HG03196 (cell line): Measurements from ENCODE around the gene TAS1R2.

Experiments
- ATAC-seq: cut with Tn5 transposase; IDR thresholded peaks from one replicate; pipeline ENCODE4 v1.9.1; 2021; ENCODE audit not compliant: unreplicated experiment

Gene TAS1R2

GRCh38 chr1:18803151-18803791 is 56.2 kb downstream of the TAS1R2 start:
- no peak for ATAC-seq

GRCh38 chr1:18802231-18802630 is 57.2 kb downstream of the TAS1R2 start:
- ATAC-seq, result no peak

- no peak for ATAC-seq
Observed at GRCh38 chr1:18800258-18800657, 59.2 kb downstream of the TAS1R2 start.

- ATAC-seq, result no peak
Observed at GRCh38 chr1:18799454-18799853, 60.0 kb downstream of the TAS1R2 start.

- ATAC-seq, result no peak
Observed at GRCh38 chr1:18798946-18799345, 60.5 kb downstream of the TAS1R2 start.

GRCh38 chr1:18798533-18798932 is 60.9 kb downstream of the TAS1R2 start:
- ATAC-seq, result no peak

GRCh38 chr1:18796950-18797349 is 62.5 kb downstream of the TAS1R2 start:
- ATAC-seq, result no peak

- ATAC-seq, result no peak
Observed at GRCh38 chr1:18795002-18795689, 64.3 kb downstream of the TAS1R2 start.

- ATAC-seq, result no peak
Observed at GRCh38 chr1:18794561-18794960, 64.9 kb downstream of the TAS1R2 start.

GRCh38 chr1:18794051-18794450 is 65.4 kb downstream of the TAS1R2 start:
- no peak for ATAC-seq

GRCh38 chr1:18793164-18793563 is 66.3 kb downstream of the TAS1R2 start:
- ATAC-seq, result no peak

GRCh38 chr1:18792747-18793146 is 66.7 kb downstream of the TAS1R2 start:
- ATAC-seq, result no peak
